T-helper 2 cell treated with Interferon-gamma antibody and Interleukin-4, amounts not matched to agents 5 μg/mL and 100 μg/mL, for 36 hours (primary cell): Measurements from ENCODE around the gene TMEM132D.

ENCODE experiments used
- DNase-seq: peaks from one replicate; pipeline ENCODE4 v3.0.0; 2021; ENCODE audit warnings: low spot score
- H3K27ac Mint-ChIP-seq: one replicate; pipeline ENCODE4 v1.8.0; 2021; ENCODE audit warnings: mild to moderate bottlenecking, mixed read lengths
- H3K27me3 Mint-ChIP-seq: one replicate; pipeline ENCODE4 v1.8.0; 2021; ENCODE audit warnings: low read depth, mixed read lengths
- H3K36me3 Mint-ChIP-seq: one replicate; pipeline ENCODE4 v1.8.0; 2021; ENCODE audit warnings: low read depth, mixed read lengths
- H3K4me1 Mint-ChIP-seq: one replicate; pipeline ENCODE4 v1.8.0; 2021; ENCODE audit warnings: low read depth, mixed read lengths
- H3K4me3 Mint-ChIP-seq: one replicate; pipeline ENCODE4 v1.8.0; 2022; ENCODE audit warnings: mild to moderate bottlenecking, moderate library complexity, mixed read lengths
- H3K9me3 Mint-ChIP-seq: one replicate; pipeline ENCODE4 v1.8.0; 2021; ENCODE audit warnings: mixed read lengths

TMEM132D gene

DNA sequence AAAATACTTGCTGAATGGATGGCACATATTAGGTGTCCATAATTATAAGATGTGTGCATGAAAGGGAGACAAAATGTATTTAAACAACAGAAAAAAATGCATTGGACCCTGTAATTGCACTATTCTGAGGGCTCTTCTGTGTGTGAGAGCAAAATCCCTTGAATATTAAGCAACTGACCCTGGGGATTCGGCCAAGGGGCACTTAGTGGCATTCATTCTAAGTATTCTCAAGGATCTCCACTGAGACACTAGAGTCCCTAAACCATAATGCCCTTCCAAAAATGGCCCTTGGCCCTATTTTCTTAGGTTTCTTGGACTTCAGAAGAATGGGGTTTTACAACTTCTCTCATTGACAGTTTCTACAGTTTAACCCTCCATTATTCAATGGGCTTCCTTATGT is 662.0 kb downstream of the TMEM132D start:
- no peak overlapping the region for H3K27ac Mint-ChIP-seq
- no peaks in the 10 kb centered on the region for H3K4me1 Mint-ChIP-seq
- H3K36me3 Mint-ChIP-seq, result no peaks in the 10 kb centered on the region
- no peak overlapping the region for H3K4me3 Mint-ChIP-seq
- peaks cover 20% of the 10 kb centered on the region for H3K9me3 Mint-ChIP-seq
- no peak for DNase-seq
- H3K27me3 Mint-ChIP-seq, result no peaks in the 10 kb centered on the region

DNA sequence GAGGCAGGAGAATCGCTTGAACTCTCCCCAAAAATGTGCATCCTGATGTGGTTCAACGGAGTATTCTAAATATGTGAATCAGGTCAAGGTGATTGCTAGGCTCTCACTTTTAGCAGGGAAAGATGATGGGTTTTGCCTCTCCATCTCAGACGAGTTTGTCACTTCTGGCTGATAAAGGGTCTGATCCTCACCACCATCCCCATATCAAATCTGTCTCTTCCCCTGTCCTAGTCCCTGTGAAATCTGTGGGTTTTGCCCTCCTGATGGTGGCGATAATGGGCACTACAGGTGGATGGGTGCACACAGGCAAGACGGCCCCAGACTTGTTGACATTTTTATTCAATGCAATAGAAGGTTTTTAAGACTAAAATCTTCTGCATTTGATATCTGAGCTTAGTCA is 665.9 kb downstream of the TMEM132D start:
- H3K27me3 Mint-ChIP-seq, result no peaks in the 10 kb centered on the region
- no peaks in the 10 kb centered on the region for H3K4me1 Mint-ChIP-seq
- DNase-seq, result no peak
- no peaks in the 10 kb centered on the region for H3K36me3 Mint-ChIP-seq
- peaks cover 19% of the 10 kb centered on the region for H3K9me3 Mint-ChIP-seq
- H3K27ac Mint-ChIP-seq, result no peak overlapping the region
- no peak overlapping the region for H3K4me3 Mint-ChIP-seq

DNA sequence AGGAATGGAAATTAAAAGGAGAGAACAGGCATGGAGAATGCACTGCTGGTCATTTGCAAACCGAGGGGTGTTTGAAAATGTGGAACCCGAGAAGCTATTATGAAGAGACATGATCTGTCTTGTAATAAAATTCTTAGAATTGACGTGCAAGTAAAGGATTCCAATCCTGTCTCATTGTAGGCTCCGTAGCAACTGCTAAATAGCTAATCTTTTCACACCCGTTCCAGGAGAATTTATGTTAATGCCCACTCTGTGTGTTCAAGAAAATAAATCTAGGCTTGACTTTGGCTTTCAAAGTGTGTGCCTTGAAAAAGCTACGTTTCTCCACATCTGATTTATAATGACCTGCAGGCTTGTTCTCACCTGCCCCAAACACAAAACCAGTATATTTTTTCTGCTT is 669.6 kb downstream of the TMEM132D start:
- H3K9me3 Mint-ChIP-seq, result peaks cover 5% of the 10 kb centered on the region
- H3K4me1 Mint-ChIP-seq, result no peaks in the 10 kb centered on the region
- DNase-seq, result no peak

GRCh38 chr12:129231491-129231890 is 672.3 kb downstream of the TMEM132D start:
- Mint-ChIP-seq H3K36me3 (no peaks in the 10 kb centered on the region), H3K27me3 (no peaks in the 10 kb centered on the region), H3K4me1 (no peaks in the 10 kb centered on the region), H3K4me3 (no peak overlapping the region), H3K27ac (no peak overlapping the region), H3K9me3 (no peaks in the 10 kb centered on the region)
- no peak for DNase-seq

More for the DNA sequence above, 669.6 kb downstream of the TMEM132D start:
- Mint-ChIP-seq H3K36me3 (no peaks in the 10 kb centered on the region), H3K27ac (no peak overlapping the region), H3K27me3 (no peaks in the 10 kb centered on the region), H3K4me3 (no peak overlapping the region)

DNA sequence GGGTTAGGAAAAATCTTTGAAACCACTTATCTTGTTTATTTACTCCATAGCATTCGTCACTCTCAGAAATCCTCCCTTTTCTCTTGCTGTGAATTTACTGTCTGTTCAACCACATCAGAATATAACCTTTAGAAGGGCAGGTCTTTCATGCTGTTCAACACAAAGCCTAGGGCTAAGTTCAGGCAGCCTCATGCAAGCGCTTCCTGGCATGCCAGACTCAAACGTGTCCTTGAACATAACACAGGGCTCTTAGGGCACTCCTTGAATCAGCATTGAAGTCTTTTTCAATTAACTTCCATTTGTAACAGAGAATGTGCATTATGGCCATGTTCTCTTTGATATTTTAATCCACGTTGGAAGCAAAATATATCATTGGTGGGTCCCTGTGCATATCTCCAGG is 672.8 kb downstream of the TMEM132D start:
- DNase-seq, result no peak
- no peaks in the 10 kb centered on the region for H3K9me3 Mint-ChIP-seq
- H3K36me3 Mint-ChIP-seq, result no peaks in the 10 kb centered on the region
- H3K4me1 Mint-ChIP-seq, result no peaks in the 10 kb centered on the region
- H3K27ac Mint-ChIP-seq, result no peak overlapping the region
- H3K4me3 Mint-ChIP-seq, result no peak overlapping the region
- no peaks in the 10 kb centered on the region for H3K27me3 Mint-ChIP-seq

- no peaks in the 10 kb centered on the region for H3K36me3 Mint-ChIP-seq
- no peak overlapping the region for H3K4me3 Mint-ChIP-seq
- H3K9me3 Mint-ChIP-seq, result no peaks in the 10 kb centered on the region
- H3K4me1 Mint-ChIP-seq, result no peaks in the 10 kb centered on the region
- H3K27me3 Mint-ChIP-seq, result no peaks in the 10 kb centered on the region
- no peak for DNase-seq
- H3K27ac Mint-ChIP-seq, result no peak overlapping the region
Observed at GRCh38 chr12:129226851-129227250, 677.0 kb downstream of the TMEM132D start.

DNA sequence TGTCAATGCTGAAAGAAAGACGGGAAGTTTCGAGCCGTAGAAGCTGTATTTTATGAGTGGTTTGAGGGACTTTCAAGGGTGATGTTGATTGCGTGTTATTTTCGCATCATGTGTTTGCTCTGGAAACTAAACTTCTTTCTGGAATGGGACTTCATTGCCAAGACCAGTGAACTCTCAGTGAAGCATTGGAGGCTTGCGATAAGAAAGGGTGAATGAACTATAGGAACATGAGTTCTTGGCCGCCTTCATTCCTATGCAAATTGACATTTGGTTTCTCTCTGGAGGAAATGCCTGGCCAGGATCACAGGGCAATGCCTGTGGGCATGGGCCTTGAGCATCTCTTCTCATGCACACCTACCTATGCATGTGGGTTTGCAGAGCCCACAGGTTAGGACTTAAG is 677.8 kb downstream of the TMEM132D start:
- no peaks in the 10 kb centered on the region for H3K27me3 Mint-ChIP-seq
- no peaks in the 10 kb centered on the region for H3K4me1 Mint-ChIP-seq
- H3K36me3 Mint-ChIP-seq, result no peaks in the 10 kb centered on the region
- no peak for DNase-seq
- no peak overlapping the region for H3K4me3 Mint-ChIP-seq
- no peak overlapping the region for H3K27ac Mint-ChIP-seq
- H3K9me3 Mint-ChIP-seq, result peaks cover 4% of the 10 kb centered on the region

GRCh38 chr12:129215556-129215955 is 688.3 kb downstream of the TMEM132D start:
- Mint-ChIP-seq H3K27ac (no peak overlapping the region), H3K9me3 (peaks cover 14% of the 10 kb centered on the region), H3K36me3 (no peaks in the 10 kb centered on the region), H3K4me1 (no peaks in the 10 kb centered on the region), H3K4me3 (no peak overlapping the region), H3K27me3 (no peaks in the 10 kb centered on the region)
- DNase-seq, result no peak

DNA sequence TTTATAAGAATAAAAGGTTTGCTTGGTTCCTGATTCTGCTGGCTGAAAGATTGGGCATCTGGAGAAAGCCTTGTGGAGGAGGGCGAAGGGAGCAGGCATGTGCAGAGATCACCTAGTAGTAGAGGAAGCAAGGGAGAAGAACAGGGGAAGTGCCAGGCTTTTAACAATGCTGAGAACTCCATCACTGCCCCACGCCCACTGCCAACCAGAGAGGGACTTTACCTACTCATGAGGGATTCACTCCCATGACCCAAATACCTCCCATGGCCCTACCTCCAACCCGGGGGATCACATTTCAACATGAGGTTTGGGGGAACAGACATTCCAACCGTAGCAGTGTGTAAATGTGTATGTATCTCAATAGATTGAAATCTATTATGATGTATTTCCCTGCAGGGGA is 690.3 kb downstream of the TMEM132D start:
- no peaks in the 10 kb centered on the region for H3K36me3 Mint-ChIP-seq
- H3K4me1 Mint-ChIP-seq, result no peaks in the 10 kb centered on the region
- no peaks in the 10 kb centered on the region for H3K27me3 Mint-ChIP-seq
- H3K27ac Mint-ChIP-seq, result no peak overlapping the region
- peaks cover 18% of the 10 kb centered on the region for H3K9me3 Mint-ChIP-seq
- no peak for DNase-seq
- H3K4me3 Mint-ChIP-seq, result no peak overlapping the region

DNA sequence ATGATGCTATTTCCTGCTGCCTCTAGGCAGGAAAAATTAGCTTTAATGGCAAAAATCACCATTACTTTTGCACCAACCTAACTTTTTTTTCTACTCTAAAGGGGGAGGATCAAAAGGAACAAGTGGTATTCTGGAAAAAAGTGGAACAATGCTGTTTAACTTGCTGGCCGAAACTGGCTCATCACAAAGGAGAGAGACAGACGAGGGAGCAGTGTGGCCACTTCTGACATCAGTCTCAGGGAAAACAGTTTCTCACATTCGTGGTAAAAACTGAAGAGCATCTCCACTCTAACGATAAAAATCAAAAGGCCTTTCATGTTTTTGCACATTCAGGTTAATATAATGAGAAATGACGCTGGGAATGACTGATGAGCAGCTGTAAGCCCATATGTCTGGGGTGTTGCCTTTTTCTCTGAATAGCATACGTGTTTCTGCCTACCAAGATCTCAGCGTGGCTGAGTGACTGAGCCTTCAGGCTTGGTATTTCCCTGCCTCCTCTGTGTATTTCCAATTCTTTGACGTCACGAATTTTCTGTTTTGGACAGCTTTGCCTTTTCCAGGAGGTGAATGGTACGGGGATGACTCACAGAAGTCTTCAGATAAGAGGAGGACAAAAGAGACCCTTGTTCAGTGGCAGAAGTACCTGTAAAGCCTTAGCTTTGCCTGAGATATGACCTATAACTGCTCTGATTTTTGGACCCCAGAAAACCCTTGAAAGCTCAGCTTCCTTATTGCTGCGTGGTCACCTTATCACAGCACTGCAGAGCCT is 691.8 kb downstream of the TMEM132D start:
- no peaks in the 10 kb centered on the region for H3K27me3 Mint-ChIP-seq

GRCh38 chr12:129208566-129208965 is 695.3 kb downstream of the TMEM132D start:
- Mint-ChIP-seq H3K4me1 (no peaks in the 10 kb centered on the region), H3K9me3 (peaks cover 19% of the 10 kb centered on the region), H3K27me3 (no peaks in the 10 kb centered on the region), H3K4me3 (no peak overlapping the region), H3K36me3 (no peaks in the 10 kb centered on the region), H3K27ac (no peak overlapping the region)
- DNase-seq, result no peak

More for the DNA sequence above, 691.8 kb downstream of the TMEM132D start:
- no peaks in the 10 kb centered on the region for H3K36me3 Mint-ChIP-seq
- no peak overlapping the region for H3K27ac Mint-ChIP-seq
- peaks cover 23% of the 10 kb centered on the region for H3K9me3 Mint-ChIP-seq
- H3K4me1 Mint-ChIP-seq, result no peaks in the 10 kb centered on the region
- DNase-seq, result no peak
- no peak overlapping the region for H3K4me3 Mint-ChIP-seq

DNA sequence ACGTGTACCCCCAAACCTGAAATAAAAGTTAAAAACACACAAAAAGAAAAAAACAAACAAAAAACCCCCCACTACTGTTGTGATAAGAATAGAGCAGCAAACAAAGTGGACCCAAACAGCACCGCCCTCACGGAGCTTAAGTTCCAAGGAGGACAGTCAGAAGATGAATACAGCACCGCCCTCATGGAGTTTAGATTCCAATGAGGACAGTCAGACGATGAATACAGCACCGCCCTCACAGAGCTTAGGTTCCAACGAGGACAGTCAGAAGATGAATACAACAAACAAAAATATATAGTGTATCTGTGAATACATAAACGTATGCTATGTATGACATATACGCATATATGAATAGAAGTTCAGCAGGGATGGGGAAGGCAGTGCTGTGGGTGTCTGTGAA is 696.7 kb downstream of the TMEM132D start:
- no peaks in the 10 kb centered on the region for H3K27me3 Mint-ChIP-seq
- no peaks in the 10 kb centered on the region for H3K36me3 Mint-ChIP-seq
- H3K4me1 Mint-ChIP-seq, result no peaks in the 10 kb centered on the region
- no peak overlapping the region for H3K4me3 Mint-ChIP-seq
- no peak for DNase-seq
- peaks cover 16% of the 10 kb centered on the region for H3K9me3 Mint-ChIP-seq
- H3K27ac Mint-ChIP-seq, result no peak overlapping the region

- no peaks in the 10 kb centered on the region for H3K27me3 Mint-ChIP-seq
- no peak overlapping the region for H3K4me3 Mint-ChIP-seq
- no peak for DNase-seq
- H3K27ac Mint-ChIP-seq, result no peak overlapping the region
- no peaks in the 10 kb centered on the region for H3K4me1 Mint-ChIP-seq
- H3K9me3 Mint-ChIP-seq, result peaks cover 13% of the 10 kb centered on the region
- H3K36me3 Mint-ChIP-seq, result no peaks in the 10 kb centered on the region
Observed at GRCh38 chr12:129203456-129203855, 700.4 kb downstream of the TMEM132D start.

GRCh38 chr12:129202109-129202814 is 701.6 kb downstream of the TMEM132D start:
- no peak overlapping the region for H3K27ac Mint-ChIP-seq
- DNase-seq, result no peak
- H3K4me1 Mint-ChIP-seq, result no peaks in the 10 kb centered on the region
- peaks cover 11% of the 10 kb centered on the region for H3K9me3 Mint-ChIP-seq
- no peaks in the 10 kb centered on the region for H3K27me3 Mint-ChIP-seq
- no peaks in the 10 kb centered on the region for H3K36me3 Mint-ChIP-seq
- H3K4me3 Mint-ChIP-seq, result no peak overlapping the region
